Stimulated activated CD8-positive, alpha-beta memory T cell treated with anti-CD3 and anti-CD28 coated beads, Interleukin-4, amount 100 ng/mL, for 4 hours (primary cell): ENCODE results near the gene SPATS2L.

Experiments used
- DNase-seq, 2 donors: peaks; one replicate each; pipeline ENCODE4 v3.0.0-alpha.2; 2020; ENCODE audit warnings: low read depth in 2 of 2, low spot score in 1 of 2

The SPATS2L gene

DNA sequence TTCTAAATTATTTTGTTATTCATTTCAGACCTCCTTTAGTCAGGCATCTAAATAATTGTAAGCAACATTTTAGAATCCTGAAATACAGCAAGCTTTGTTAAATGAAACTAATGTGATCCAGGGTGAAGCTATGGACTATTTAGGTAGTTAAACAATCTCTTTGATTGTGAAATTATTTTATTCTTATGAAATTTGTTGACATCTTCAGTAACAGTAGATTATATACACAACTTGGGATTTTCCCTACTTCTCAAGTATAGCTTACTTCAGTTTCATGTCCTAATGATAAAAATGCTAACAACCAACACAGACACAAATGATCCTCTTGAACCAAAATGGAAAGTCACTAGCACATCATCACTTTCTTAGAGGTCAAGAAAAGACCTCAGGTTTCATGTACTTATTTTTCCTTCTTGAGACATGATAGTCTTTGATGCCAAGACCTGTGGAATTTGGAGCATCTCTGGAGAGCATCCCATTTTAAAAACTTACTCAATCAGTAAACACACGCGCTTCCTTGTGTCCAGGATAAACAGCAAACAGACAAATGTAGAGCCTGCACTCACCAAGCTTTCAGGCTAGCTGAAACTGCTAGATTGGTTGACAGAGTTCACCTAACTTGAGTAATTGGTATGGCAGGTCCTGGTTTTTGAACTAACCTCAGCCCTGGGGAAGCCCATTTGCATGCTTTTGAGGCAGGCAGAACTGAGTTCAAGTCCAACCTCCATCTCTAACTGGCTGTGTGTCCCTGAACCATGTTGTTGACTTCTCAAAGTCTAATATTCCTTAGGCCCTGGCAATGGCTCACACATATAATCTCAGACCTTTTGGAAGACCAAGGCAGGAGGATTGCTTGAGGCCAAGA, 155.6 kb downstream of the SPATS2L start:
- no peak for DNase-seq

GRCh38 chr2:200463452-200463851, 157.0 kb downstream of the SPATS2L start:
- DNase-seq = no peak

DNA sequence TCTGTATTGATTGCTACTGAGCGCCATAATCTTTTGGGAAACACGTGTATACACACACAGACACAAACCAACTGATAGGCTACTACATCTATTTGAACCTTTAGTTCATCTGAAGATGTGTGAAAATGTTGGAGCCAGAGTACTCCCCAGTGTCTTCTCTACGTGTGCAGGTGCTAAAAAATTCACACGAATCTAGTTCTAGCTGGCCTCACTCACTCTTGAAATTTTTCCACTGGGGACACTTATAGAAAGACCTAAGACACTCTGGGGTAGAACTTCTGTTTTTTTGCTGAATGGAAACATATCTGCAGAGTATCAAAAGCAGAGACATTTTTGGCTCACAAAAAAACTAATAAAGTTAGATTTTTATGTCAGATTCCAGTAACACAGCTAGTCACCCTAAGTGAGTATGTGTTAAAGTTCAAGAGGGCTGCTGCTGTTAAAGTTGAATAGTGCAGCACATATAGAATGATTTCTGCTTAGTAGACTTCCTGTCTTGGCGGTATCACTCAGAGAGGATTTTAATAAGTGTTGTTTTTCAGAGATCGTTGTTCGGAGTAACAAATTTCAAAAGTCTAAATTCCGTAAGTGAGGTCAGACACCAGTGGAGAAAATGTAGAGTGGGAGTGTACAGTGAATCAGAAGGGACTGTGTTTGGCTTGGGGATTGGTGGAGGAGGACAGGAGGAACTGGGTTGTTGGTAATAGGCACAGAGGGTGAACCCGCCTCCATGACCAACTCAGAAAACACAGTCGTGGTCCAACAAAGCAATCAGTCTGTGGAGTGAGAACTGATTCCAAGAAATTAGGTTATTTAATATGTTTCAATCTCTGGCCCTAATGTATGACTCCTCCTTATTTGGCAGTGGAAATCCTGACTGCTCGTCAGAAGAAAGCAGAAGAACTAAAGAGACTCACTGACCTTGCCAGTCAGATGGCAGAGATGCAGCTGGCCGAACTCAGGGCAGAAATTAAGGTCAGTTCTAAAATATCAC, 160.2 kb downstream of the SPATS2L start:
- no peak for DNase-seq

DNA sequence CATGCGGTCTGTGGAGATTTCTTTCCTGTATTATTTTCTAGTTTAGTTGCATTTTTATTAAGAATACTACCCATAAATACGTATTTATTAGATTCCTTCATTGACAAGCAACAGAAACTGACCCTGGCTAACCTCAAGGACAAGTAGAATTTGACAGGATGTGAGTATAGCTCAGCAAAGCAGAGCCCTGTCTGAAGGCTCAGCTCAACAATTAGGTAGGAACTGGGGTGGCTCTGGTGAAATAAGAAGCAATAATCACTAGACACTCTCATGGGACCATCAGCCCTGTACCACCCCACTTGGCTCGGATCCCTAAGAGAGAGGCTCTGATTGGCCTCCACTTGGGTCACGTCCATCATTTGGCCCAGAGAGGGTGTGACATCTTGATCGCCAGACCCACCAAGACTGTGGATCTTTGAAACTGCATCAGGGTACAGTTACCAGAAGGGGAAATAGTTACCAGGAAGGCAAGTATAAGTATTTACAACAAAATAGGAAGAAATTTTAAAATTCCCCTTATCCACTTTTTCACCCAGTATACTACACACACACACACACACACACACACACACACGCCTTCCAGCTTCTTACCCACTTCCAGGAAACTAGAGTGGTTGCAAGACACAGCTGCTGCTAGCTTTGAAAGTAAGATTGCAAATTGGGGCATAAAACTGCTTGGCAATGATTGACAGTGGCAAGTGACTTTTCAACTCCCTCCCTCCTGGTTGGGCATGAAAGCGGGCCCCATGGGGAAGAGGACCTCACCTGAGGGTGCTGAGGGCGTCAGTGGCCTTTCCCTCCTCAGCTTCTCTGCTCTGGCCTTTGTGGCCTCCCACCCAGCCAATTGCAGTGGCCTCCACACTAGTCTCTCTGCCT, 161.6 kb downstream of the SPATS2L start:
- DNase-seq = no peak

GRCh38 chr2:200469708-200470211, 163.3 kb downstream of the SPATS2L start:
- DNase-seq = no peak

DNA sequence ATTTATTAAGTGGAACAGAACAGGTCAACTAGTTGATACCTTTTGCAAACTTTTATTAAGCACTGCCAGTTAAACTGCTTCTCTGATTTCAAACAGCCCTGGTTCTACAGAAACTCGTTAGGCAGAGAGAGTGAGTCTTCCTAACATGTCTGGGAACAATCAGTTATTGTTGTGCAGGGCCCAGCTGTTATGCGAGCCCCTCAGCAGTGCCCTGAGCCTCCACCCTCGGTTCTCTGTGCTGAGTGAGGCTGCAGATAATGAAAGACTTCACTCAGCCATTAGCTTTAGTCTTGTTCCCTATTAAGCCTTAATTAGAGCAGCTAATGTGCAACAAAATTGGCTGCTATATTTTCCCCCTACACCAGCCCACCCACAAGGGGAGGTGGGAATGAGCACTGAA, 163.7 kb downstream of the SPATS2L start:
- DNase-seq = no peak

DNA sequence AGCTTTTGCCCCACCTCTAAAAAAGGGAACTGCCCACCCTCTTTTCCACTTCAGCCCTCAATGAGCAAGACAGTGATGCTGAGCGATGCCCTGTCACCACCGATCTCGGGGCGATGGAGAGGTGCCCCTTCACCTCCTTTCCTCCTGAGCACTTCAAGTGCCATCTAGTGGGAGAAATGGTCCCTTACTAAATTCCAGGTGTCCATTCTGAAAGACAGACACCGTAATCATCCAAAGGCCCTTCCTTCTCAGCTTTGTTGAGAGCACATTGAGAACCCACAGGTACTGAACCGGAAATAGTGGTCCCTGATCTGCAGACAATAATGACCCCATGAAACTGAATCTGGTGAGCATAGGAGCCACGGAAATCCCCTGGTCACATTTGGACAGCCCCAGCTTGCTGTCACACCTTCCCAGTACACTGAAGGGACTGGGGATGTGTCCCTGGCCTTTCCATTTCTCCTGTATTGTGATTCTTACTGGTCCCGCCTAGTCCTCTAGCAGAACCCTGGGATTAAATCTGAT, 164.9 kb downstream of the SPATS2L start:
- DNase-seq = no peak

DNA sequence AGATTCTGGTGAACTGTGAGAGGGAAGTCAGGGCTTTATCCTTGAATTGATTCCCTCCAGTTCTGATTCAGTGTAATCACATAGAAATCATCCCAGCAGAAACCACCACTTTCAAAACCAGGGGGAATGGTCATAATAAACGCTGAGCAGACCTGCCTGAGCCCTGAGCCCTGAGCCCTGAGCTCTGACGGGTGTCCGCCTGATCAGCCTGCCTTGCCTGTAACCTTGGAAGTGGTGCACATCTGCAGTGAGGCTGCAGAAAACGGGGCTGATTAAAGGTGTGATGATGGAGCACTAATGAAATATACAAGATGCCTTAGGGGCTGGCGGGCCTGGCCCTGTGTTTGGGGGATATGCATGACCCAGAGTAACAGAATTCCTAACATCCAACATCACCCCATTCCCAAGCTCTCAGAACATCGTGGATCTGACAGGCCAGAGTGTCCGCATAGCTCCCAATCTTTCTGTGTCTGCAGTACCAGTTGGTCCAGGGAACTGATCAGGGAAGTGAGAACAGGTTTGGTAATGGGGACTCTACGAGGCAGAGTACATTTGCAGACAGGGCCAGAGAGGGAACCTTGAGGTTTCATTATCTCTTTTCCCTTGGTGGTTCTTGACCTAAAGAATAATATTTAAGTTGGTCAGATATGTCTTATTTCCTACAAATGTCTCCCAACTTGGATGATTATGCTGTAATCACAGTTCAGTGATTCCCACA, 165.6 kb downstream of the SPATS2L start:
- no peak for DNase-seq

- DNase-seq = no peak
Measured at GRCh38 chr2:200472853-200473464, 166.5 kb downstream of the SPATS2L start.

GRCh38 chr2:200475795-200476194, 169.3 kb downstream of the SPATS2L start:
- no peak for DNase-seq

- no peak for DNase-seq
Measured at GRCh38 chr2:200476836-200477235, 170.3 kb downstream of the SPATS2L start.

- DNase-seq = no peak
Measured at GRCh38 chr2:200477667-200478131, 171.2 kb downstream of the SPATS2L start.

DNA sequence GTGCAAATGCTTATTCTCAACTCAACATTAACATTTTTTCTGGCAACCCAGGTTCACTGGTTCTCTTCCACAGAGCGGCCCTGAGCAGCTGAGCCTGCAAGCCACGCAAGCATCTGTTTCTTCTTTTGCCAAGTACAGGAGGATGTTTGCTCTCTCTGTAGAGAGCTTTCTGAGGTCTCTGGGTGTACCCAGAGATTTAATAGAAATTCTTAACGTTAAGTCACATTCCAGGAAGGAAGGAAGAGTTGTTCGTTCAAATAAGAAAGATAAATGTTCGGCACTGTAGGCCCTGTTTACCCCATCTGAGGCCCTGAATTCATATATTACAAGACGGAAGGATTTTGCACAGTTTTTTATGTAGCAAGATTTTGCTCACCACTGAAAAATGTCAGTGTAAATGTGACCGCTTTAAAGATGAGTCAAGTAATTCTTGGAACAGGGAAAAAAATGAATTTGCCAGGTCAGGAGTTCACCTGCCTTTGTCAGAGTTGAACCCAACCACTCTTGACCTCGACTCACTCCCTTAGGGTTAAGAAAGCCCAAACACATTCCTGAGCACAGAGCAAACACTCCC, 173.3 kb downstream of the SPATS2L start:
- no peak for DNase-seq

DNA sequence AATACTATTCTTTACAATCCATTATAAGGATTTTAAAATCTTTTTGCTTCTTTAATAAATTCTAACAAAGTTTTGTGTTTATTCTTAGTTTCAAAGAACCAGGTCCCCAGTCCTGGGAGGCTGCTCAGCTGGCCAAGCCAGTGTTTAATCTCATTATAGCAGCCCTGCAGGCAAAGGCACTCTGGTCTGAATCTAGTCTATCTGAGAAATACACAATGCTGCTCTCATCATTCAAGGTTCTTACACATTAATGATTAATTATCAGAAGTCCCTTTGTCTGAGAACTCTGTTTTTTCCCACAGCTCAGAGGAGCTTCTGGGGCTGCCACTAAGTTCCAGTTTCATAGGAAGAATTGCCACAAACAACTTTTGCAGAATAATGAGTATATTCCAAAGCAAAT, 175.7 kb downstream of the SPATS2L start:
- DNase-seq = no peak

- no peak for DNase-seq
Measured at GRCh38 chr2:200483729-200484198, 177.3 kb downstream of the SPATS2L start.

- no peak for DNase-seq
Measured at GRCh38 chr2:200484934-200485333, 178.4 kb downstream of the SPATS2L start.

- no peak for DNase-seq
Measured at GRCh38 chr2:200486529-200486928, 180.0 kb downstream of the SPATS2L start.

- no peak for DNase-seq
Measured at GRCh38 chr2:200488169-200488568, 181.7 kb downstream of the SPATS2L start.

GRCh38 chr2:200490001-200490400, 183.5 kb downstream of the SPATS2L start:
- DNase-seq = no peak
